GM18499 (cell line): ENCODE results near the gene SGCE.
A peak's percentile ranks its signal among the peaks of the same experiment; 100 is the strongest.

Source experiments
- ATAC-seq: cut with Tn5 transposase; IDR thresholded peaks from one replicate; pipeline ENCODE4 v1.9.1; 2021; ENCODE audit warnings: moderate number of reproducible peaks; ENCODE audit not compliant: insufficient read depth, unreplicated experiment

Gene SGCE

GRCh38 chr7:94578614-94579013 is 77.3 kb downstream of the SGCE start:
- no peak for ATAC-seq

- no peak for ATAC-seq
These were observed 78.6 kb downstream of the SGCE start for GRCh38 chr7:94577357-94577756.

- no peak for ATAC-seq
These were observed 79.6 kb downstream of the SGCE start for GRCh38 chr7:94576316-94576715.

GRCh38 chr7:94575646-94576045 is 80.3 kb downstream of the SGCE start:
- ATAC-seq = no peak

- ATAC-seq = no peak
These were observed 84.1 kb downstream of the SGCE start for GRCh38 chr7:94571816-94572215.

- no peak for ATAC-seq
These were observed 88.5 kb downstream of the SGCE start for GRCh38 chr7:94567396-94567795.

GRCh38 chr7:94565247-94565894 is 90.6 kb downstream of the SGCE start:
- no peak for ATAC-seq

GRCh38 chr7:94562525-94562924 is 93.4 kb downstream of the SGCE start:
- no peak for ATAC-seq

GRCh38 chr7:94561841-94562514 is 94.0 kb downstream of the SGCE start:
- no peak for ATAC-seq

- no peak for ATAC-seq
These were observed 96.0 kb downstream of the SGCE start for GRCh38 chr7:94559972-94560371.

GRCh38 chr7:94557215-94557614 is 98.7 kb downstream of the SGCE start:
- no peak for ATAC-seq

GRCh38 chr7:94556028-94556427 is 99.9 kb downstream of the SGCE start:
- ATAC-seq = peak; percentile 55

GRCh38 chr7:94547126-94547525 is 108.8 kb downstream of the SGCE start:
- ATAC-seq = no peak

GRCh38 chr7:94540428-94540827 is 115.5 kb downstream of the SGCE start:
- ATAC-seq = no peak
